C4-2B (cell line): ENCODE measurements around the gene SLC44A5.

Experiments
- ZFX ChIP-seq: fragments of 450-650 bp; IDR thresholded peaks from 2 replicates; pipeline ENCODE4 v1.6.1; 2017
- TF ChIP-seq, protein P1 (sequence below): fragments of 450-650 bp; conservative IDR thresholded peaks from 2 replicates; pipeline ENCODE4 v1.5.1; 2017; ENCODE audit warnings: mild to moderate bottlenecking

DNA sequence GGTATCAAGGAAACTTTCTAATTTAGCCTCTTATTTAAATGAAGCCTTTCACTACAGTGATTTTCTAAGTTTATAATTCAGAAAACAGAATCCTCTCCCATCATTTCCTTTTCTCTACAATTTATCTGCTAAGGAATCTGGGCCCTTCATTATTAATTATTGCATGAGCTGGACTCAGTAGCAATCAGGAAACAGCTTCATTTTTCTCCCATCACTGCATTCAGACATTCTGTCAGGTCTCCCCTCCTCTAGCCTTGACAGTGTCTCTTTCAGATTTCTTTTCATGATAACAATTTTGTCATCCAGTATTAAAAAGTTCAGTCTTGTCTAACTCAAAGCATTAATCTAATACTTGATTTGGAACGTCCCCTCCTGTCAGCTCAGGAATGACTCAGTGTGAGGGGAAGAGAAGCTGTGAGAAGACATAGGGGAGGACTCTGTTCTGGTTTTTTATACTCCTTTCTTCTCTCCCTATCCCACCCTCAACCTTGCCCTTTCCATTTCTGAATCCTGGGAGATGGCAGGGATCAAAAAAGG is 28.1 kb downstream of the SLC44A5 start:
- TF ChIP-seq, protein P1, sequence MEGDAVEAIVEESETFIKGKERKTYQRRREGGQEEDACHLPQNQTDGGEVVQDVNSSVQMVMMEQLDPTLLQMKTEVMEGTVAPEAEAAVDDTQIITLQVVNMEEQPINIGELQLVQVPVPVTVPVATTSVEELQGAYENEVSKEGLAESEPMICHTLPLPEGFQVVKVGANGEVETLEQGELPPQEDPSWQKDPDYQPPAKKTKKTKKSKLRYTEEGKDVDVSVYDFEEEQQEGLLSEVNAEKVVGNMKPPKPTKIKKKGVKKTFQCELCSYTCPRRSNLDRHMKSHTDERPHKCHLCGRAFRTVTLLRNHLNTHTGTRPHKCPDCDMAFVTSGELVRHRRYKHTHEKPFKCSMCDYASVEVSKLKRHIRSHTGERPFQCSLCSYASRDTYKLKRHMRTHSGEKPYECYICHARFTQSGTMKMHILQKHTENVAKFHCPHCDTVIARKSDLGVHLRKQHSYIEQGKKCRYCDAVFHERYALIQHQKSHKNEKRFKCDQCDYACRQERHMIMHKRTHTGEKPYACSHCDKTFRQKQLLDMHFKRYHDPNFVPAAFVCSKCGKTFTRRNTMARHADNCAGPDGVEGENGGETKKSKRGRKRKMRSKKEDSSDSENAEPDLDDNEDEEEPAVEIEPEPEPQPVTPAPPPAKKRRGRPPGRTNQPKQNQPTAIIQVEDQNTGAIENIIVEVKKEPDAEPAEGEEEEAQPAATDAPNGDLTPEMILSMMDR: no peak
- TF ChIP-seq ZFX: no peak
